EL (cell line): ENCODE data around the gene PPP6R3.
A peak's percentile ranks its signal among the peaks of the same experiment; 100 is the strongest.

ENCODE experiments used
- DNase-seq: peaks from one replicate; pipeline ENCODE4 v3.0.0-alpha.2; 2016

The PPP6R3 gene

GRCh38 chr11:68569357-68569756 lies 108.8 kb downstream of the PPP6R3 start:
- no peak for DNase-seq

GRCh38 chr11:68570691-68571090 lies 110.1 kb downstream of the PPP6R3 start:
- no peak for DNase-seq

- peak; percentile 19 for DNase-seq
Measured at GRCh38 chr11:68574308-68574707, 113.8 kb downstream of the PPP6R3 start.

GRCh38 chr11:68575025-68575665 lies 114.6 kb downstream of the PPP6R3 start:
- no peak for DNase-seq

- DNase-seq, result no peak
Measured at GRCh38 chr11:68579455-68579854, 118.9 kb downstream of the PPP6R3 start.

- no peak for DNase-seq
Measured at GRCh38 chr11:68581439-68581838, 120.9 kb downstream of the PPP6R3 start.

GRCh38 chr11:68581901-68582300 lies 121.3 kb downstream of the PPP6R3 start:
- DNase-seq, result no peak

GRCh38 chr11:68582416-68583040 lies 122.0 kb downstream of the PPP6R3 start:
- no peak for DNase-seq

- peak; percentile 68 for DNase-seq
Measured at GRCh38 chr11:68583041-68583446, 122.5 kb downstream of the PPP6R3 start.

- DNase-seq, result peak; percentile 14
Measured at GRCh38 chr11:68584097-68584496, 123.5 kb downstream of the PPP6R3 start.

- no peak for DNase-seq
Measured at GRCh38 chr11:68584991-68585524, 124.5 kb downstream of the PPP6R3 start.

- no peak for DNase-seq
Measured at GRCh38 chr11:68589547-68590216, 129.1 kb downstream of the PPP6R3 start.

GRCh38 chr11:68591719-68592118 lies 131.2 kb downstream of the PPP6R3 start:
- DNase-seq, result no peak

GRCh38 chr11:68593441-68593840 lies 132.9 kb downstream of the PPP6R3 start:
- DNase-seq, result no peak

GRCh38 chr11:68594123-68594522 lies 133.6 kb downstream of the PPP6R3 start:
- DNase-seq, result no peak

- no peak for DNase-seq
Measured at GRCh38 chr11:68596231-68596630, 135.7 kb downstream of the PPP6R3 start.

- DNase-seq, result peak; percentile 36
Measured at GRCh38 chr11:68598816-68599653, 138.5 kb downstream of the PPP6R3 start.

- DNase-seq, result no peak
Measured at GRCh38 chr11:68601147-68601546, 140.6 kb downstream of the PPP6R3 start.

- DNase-seq, result no peak
Measured at GRCh38 chr11:68609761-68610160, 149.2 kb downstream of the PPP6R3 start.

GRCh38 chr11:68610452-68611116 lies 150.0 kb downstream of the PPP6R3 start:
- no peak for DNase-seq

- no peak for DNase-seq
Measured at GRCh38 chr11:68615657-68616056, 155.1 kb downstream of the PPP6R3 start.
